ENCODE measurements around the gene BMP6. TPM values are rescaled to one million over a fixed set of nuclear protein-coding genes. Genes with fewer than 3 reads are reported as not detected.

The BMP6 gene
- total and polyA plus RNA-seq, 2 of the 8 experiments (the other 6 are each of a cell fraction or from before 2014, with no cell fraction given): 2.0 to 2.1 TPM

DNA sequence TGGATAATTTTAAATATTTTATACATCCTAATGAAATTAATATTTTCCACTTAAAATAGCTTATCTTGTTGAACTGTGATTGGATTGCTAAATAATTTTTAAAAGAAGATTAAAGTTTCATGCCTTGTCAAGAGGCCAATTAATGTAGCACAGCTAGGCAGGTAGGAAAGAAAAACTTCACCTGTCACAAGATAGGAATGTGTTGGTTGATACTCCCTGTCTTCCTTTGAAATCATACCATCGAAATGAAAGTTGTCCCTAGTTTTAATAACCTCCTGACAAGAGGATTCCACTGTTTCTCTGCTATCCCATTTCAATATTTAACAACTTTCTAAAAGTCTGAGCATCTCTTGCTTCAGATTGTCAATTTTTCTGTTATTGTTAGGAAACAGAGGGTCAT is 80.8 kb downstream of the BMP6 start (continued):
- TF ChIP-seq, protein P1, sequence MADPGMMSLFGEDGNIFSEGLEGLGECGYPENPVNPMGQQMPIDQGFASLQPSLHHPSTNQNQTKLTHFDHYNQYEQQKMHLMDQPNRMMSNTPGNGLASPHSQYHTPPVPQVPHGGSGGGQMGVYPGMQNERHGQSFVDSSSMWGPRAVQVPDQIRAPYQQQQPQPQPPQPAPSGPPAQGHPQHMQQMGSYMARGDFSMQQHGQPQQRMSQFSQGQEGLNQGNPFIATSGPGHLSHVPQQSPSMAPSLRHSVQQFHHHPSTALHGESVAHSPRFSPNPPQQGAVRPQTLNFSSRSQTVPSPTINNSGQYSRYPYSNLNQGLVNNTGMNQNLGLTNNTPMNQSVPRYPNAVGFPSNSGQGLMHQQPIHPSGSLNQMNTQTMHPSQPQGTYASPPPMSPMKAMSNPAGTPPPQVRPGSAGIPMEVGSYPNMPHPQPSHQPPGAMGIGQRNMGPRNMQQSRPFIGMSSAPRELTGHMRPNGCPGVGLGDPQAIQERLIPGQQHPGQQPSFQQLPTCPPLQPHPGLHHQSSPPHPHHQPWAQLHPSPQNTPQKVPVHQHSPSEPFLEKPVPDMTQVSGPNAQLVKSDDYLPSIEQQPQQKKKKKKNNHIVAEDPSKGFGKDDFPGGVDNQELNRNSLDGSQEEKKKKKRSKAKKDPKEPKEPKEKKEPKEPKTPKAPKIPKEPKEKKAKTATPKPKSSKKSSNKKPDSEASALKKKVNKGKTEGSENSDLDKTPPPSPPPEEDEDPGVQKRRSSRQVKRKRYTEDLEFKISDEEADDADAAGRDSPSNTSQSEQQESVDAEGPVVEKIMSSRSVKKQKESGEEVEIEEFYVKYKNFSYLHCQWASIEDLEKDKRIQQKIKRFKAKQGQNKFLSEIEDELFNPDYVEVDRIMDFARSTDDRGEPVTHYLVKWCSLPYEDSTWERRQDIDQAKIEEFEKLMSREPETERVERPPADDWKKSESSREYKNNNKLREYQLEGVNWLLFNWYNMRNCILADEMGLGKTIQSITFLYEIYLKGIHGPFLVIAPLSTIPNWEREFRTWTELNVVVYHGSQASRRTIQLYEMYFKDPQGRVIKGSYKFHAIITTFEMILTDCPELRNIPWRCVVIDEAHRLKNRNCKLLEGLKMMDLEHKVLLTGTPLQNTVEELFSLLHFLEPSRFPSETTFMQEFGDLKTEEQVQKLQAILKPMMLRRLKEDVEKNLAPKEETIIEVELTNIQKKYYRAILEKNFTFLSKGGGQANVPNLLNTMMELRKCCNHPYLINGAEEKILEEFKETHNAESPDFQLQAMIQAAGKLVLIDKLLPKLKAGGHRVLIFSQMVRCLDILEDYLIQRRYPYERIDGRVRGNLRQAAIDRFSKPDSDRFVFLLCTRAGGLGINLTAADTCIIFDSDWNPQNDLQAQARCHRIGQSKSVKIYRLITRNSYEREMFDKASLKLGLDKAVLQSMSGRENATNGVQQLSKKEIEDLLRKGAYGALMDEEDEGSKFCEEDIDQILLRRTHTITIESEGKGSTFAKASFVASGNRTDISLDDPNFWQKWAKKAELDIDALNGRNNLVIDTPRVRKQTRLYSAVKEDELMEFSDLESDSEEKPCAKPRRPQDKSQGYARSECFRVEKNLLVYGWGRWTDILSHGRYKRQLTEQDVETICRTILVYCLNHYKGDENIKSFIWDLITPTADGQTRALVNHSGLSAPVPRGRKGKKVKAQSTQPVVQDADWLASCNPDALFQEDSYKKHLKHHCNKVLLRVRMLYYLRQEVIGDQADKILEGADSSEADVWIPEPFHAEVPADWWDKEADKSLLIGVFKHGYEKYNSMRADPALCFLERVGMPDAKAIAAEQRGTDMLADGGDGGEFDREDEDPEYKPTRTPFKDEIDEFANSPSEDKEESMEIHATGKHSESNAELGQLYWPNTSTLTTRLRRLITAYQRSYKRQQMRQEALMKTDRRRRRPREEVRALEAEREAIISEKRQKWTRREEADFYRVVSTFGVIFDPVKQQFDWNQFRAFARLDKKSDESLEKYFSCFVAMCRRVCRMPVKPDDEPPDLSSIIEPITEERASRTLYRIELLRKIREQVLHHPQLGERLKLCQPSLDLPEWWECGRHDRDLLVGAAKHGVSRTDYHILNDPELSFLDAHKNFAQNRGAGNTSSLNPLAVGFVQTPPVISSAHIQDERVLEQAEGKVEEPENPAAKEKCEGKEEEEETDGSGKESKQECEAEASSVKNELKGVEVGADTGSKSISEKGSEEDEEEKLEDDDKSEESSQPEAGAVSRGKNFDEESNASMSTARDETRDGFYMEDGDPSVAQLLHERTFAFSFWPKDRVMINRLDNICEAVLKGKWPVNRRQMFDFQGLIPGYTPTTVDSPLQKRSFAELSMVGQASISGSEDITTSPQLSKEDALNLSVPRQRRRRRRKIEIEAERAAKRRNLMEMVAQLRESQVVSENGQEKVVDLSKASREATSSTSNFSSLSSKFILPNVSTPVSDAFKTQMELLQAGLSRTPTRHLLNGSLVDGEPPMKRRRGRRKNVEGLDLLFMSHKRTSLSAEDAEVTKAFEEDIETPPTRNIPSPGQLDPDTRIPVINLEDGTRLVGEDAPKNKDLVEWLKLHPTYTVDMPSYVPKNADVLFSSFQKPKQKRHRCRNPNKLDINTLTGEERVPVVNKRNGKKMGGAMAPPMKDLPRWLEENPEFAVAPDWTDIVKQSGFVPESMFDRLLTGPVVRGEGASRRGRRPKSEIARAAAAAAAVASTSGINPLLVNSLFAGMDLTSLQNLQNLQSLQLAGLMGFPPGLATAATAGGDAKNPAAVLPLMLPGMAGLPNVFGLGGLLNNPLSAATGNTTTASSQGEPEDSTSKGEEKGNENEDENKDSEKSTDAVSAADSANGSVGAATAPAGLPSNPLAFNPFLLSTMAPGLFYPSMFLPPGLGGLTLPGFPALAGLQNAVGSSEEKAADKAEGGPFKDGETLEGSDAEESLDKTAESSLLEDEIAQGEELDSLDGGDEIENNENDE (IDR thresholded peaks at IDR 0.05; ENCODE audit: insufficient replicate concordance, low read length): no peak
- TF ChIP-seq, protein P2, sequence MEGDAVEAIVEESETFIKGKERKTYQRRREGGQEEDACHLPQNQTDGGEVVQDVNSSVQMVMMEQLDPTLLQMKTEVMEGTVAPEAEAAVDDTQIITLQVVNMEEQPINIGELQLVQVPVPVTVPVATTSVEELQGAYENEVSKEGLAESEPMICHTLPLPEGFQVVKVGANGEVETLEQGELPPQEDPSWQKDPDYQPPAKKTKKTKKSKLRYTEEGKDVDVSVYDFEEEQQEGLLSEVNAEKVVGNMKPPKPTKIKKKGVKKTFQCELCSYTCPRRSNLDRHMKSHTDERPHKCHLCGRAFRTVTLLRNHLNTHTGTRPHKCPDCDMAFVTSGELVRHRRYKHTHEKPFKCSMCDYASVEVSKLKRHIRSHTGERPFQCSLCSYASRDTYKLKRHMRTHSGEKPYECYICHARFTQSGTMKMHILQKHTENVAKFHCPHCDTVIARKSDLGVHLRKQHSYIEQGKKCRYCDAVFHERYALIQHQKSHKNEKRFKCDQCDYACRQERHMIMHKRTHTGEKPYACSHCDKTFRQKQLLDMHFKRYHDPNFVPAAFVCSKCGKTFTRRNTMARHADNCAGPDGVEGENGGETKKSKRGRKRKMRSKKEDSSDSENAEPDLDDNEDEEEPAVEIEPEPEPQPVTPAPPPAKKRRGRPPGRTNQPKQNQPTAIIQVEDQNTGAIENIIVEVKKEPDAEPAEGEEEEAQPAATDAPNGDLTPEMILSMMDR (IDR thresholded peaks at IDR 0.05; ENCODE audit: control extremely low read depth in 1 of 3, insufficient read depth in 1 of 3, low read depth in 1 of 3, low read length in 3 of 3): no peak
- TF ChIP-seq POLR2AphosphoS5 (IDR thresholded peaks at IDR 0.05; ENCODE audit: low read depth, low read length) (no peak), SIRT6 (IDR thresholded peaks at IDR 0.05; ENCODE audit: low read length) (no peak)

All from H1 (cell line).